GM12878 (cell line): Measurements from ENCODE around the gene AXIN1. TPM values are rescaled to one million over a fixed set of nuclear protein-coding genes. Genes with fewer than 3 reads are reported as not detected.

Experiments
- ATF3 ChIP-seq: IDR thresholded peaks from 2 replicates; pipeline ENCODE4 v1.6.1; 2011; ENCODE audit warnings: low read depth, mild to moderate bottlenecking, low read length, moderate library complexity, borderline replicate concordance; ENCODE audit errors: extremely low read depth
- BCLAF1 ChIP-seq: fragments of 450-650 bp; IDR thresholded peaks from 2 replicates; pipeline ENCODE4 v1.6.1; 2017; ENCODE audit warnings: antibody characterized with exemption, mild to moderate bottlenecking, moderate library complexity
- BHLHE40 ChIP-seq, 2 experiments: fragments of 450-650 bp in 1 of 2; IDR thresholded peaks; 2 replicates each; pipeline ENCODE4 v1.6.1; 2011 to 2017; ENCODE audit warnings: low read depth in 2 of 2, borderline replicate concordance in 1 of 2, improper control_type of control experiment in 1 of 2, low read length in 1 of 2, mild to moderate bottlenecking in 1 of 2
- CBFB ChIP-seq: IDR thresholded peaks from 2 replicates; pipeline ENCODE4 v1.6.1; 2016; ENCODE audit warnings: antibody characterized with exemption, low read depth
- DPF2 ChIP-seq: fragments of 450-650 bp; IDR thresholded peaks from 2 replicates; pipeline ENCODE4 v1.6.1; 2017; ENCODE audit warnings: mild to moderate bottlenecking
- E2F8 ChIP-seq: fragments of 450-650 bp; IDR thresholded peaks from 2 replicates; pipeline ENCODE4 v1.6.1; 2018; ENCODE audit warnings: mild to moderate bottlenecking, low read depth, moderate library complexity; ENCODE audit not compliant: partially characterized antibody
- EZH2 ChIP-seq: IDR thresholded peaks from 2 replicates; pipeline ENCODE4 v1.6.1; 2012; ENCODE audit warnings: low read depth, mild to moderate bottlenecking, control low read depth, inconsistent platforms, low read length, borderline replicate concordance; ENCODE audit not compliant: control insufficient read depth
- GABPA ChIP-seq: IDR thresholded peaks from 2 replicates; pipeline ENCODE4 v1.6.1; 2014; ENCODE audit warnings: antibody characterized with exemption, low read depth, mild to moderate bottlenecking, inconsistent platforms
- IRF4 ChIP-seq: IDR thresholded peaks from 2 replicates; pipeline ENCODE4 v1.6.1; 2011; ENCODE audit warnings: low read depth, low read length
- JUND ChIP-seq: IDR thresholded peaks from 2 replicates; pipeline ENCODE4 v1.6.1; 2012; ENCODE audit warnings: low read depth, mild to moderate bottlenecking, low read length, improper control_type of control experiment, moderate library complexity
- NR2C2 ChIP-seq: IDR thresholded peaks from 2 replicates; pipeline ENCODE4 v1.6.1; 2011; ENCODE audit warnings: borderline replicate concordance, low read depth; ENCODE audit not compliant: control insufficient read depth, insufficient read length
- NR2F1 ChIP-seq: fragments of 450-650 bp; conservative IDR thresholded peaks from 2 replicates; pipeline ENCODE4 v1.6.1; 2017; ENCODE audit warnings: mild to moderate bottlenecking
- POLR2AphosphoS2 ChIP-seq: IDR thresholded peaks from 2 replicates; pipeline ENCODE4 v1.6.1; 2011; ENCODE audit warnings: low read depth, mild to moderate bottlenecking, low read length, improper control_type of control experiment, moderate library complexity
- WRNIP1 ChIP-seq: IDR thresholded peaks from 2 replicates; pipeline ENCODE4 v1.6.1; 2011; ENCODE audit warnings: low read depth, low read length, improper control_type of control experiment, borderline replicate concordance
- YBX1 ChIP-seq: fragments of 450-650 bp; IDR thresholded peaks from 2 replicates; pipeline ENCODE4 v1.6.1; 2016; ENCODE audit warnings: antibody characterized with exemption
- ZBTB33 ChIP-seq: fragments of 450-650 bp; IDR thresholded peaks from 2 replicates; pipeline ENCODE4 v1.6.1; 2017; ENCODE audit warnings: mild to moderate bottlenecking
- ZBTB4 ChIP-seq: fragments of 450-650 bp; formaldehyde crosslinking; IDR thresholded peaks from 2 replicates; pipeline ENCODE4 v1.4.0; 2022; ENCODE audit warnings: mild to moderate bottlenecking, moderate library complexity
- polyA plus RNA-seq, 11 experiments: library from polyadenylated mRNA; depleted of rRNA in 4 of 11; unstranded in 6 of 11; stranded (reverse) in 5 of 11; fragments of >200 nt; fragmentation: Nextera tagmentation in 4 of 11; fragmentation: Illumina TruSeq in 1 of 11; extraction: Ambion mirVana in 4 of 11; extraction: Trizol in 1 of 11; gene quantifications; 1 replicate in 1 of 11; 2 replicates in 10 of 11; pipeline versions ENCODE4 v1.2.1 to v1.2.3, GENCODE V29; 2011 to 2016; ENCODE audit warnings: inconsistent platforms in 2 of 11, missing spikeins in 2 of 11, low read depth in 1 of 11
- total RNA-seq, 4 experiments: library from RNA; depleted of rRNA in 3 of 4; stranded (reverse); fragments of >200 nt in 3 of 4; fragmentation: Illumina TruSeq in 1 of 4; extraction: Trizol in 1 of 4; gene quantifications; 2 replicates each; pipeline versions ENCODE4 v1.2.1 to v1.2.3, GENCODE V29; 2013 to 2021

Gene AXIN1
- total and polyA plus RNA-seq, 10 of the 15 experiments (the other 5 are each of a cell fraction or from before 2014, with no cell fraction given), result 0.26 to 27.1 (median 7.7) TPM

GRCh38 chr16:349211-349610 is 3.3 kb downstream of the AXIN1 start (continued):
- no peak for TF ChIP-seq BCLAF1
- no peak for TF ChIP-seq NR2C2
- TF ChIP-seq POLR2AphosphoS2, result peak; percentile 36; the same call in 1 of the 2 replicates
- no peak for TF ChIP-seq IRF4
- TF ChIP-seq ATF3, result no peak
- no peak for TF ChIP-seq CBFB
- no peak for TF ChIP-seq YBX1
- no peak for TF ChIP-seq ZBTB33
- no peak for TF ChIP-seq GABPA
- 0 out of 2 replicates have a peak, but pooled peaks have one; percentile 66 for TF ChIP-seq WRNIP1
- no peak for TF ChIP-seq ZBTB4 (CRISPR knock-in tag)
- TF ChIP-seq JUND, result no peak
- TF ChIP-seq NR2F1, result peak; percentile 81
- peak in 1 of 2 experiments; percentile 23; a peak in 1 of 4 replicates for TF ChIP-seq BHLHE40 (IDR thresholded peaks at IDR 0.05; ENCODE audit: borderline replicate concordance in 1 of 2, low read depth in 2 of 2, low read length in 1 of 2)
- no peak for TF ChIP-seq E2F8
- no peak for TF ChIP-seq EZH2
- TF ChIP-seq DPF2, result 0 out of 2 replicates have a peak, but pooled peaks have one; percentile 50
